Measurements from ENCODE around the gene KIF20A.
"Not testable (repeated sequence)": the region's sequence is repeated elsewhere in the genome, so short reads cannot be mapped to it uniquely, and the experiment has no call there.

KIF20A gene

DNA sequence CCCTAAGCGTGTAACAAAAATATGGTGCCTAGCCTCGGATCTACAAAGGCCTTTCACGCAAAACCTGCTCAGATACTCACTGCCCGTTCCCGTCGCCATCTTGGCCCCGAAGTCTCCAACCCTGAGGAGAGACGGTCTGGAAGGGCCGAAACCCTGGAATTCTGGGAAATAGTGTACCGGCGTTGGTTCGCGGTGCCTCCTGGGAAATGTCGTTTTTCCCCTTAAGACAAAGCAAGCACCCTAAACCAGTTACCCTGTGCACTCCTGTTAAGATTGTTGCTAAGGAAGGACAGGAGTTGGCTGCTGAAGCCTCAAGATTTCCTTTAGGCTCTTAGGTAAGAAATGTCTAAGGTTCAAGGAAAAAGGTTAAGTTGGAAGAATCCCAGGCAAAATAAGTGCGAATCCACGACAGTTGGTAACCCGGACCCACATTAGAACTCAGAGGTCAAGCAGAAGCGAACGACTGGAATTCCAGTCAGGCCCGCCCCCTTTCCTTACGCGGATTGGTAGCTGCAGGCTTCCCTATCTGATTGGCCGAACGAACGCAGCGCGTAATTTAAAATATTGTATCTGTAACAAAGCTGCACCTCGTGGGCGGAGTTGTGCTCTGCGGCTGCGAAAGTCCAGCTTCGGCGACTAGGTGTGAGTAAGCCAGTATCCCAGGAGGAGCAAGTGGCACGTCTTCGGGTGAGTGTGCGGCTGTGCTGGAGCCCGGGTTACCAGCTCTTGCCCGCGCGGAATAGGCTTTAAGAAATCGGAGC, at the start of gene KIF20A, which contains the start of gene BRD8:
Gene KIF20A, plus strand, starts transcription at position 597 of the 761 bp plus-strand sequence. CDS start 569 bp downstream, outside the sequence.
Gene BRD8, minus strand, starts transcription at position 115 of the 761 bp plus-strand sequence. Its CDS starts 16 bp downstream, at position 99.
- peak; percentile 98 for DNase-seq

DNA sequence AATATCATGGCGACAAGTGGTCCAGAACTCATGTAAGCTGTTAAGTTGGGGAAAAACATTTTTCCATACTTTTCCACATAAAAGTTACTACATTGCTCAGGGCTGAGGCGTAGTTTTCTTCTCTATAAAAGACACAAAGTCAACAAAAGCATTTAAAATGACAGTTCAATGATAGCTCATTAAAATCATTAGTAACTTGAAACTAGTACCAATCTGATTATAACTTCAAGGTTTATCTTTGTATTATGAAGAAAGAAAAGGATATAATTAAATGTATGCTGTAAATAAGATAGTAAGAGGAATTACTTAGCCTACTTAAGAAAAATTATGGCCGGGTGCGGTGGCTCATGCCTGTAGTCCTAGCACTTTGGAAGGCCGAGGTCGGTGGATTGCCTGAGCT, 49.6 kb upstream of the KIF20A start:
- DNase-seq = no peak

- DNase-seq = no peak
Measured at GRCh38 chr5:138132543-138132942, 46.4 kb upstream of the KIF20A start.

- peak; percentile 46 for DNase-seq
Measured at GRCh38 chr5:138138949-138139780, 39.7 kb upstream of the KIF20A start, which contains the start of gene NME5. Gene NME5, minus strand, starts transcription at chr5:138139428. Its CDS starts 648 bp downstream, at chr5:138138780.

DNA sequence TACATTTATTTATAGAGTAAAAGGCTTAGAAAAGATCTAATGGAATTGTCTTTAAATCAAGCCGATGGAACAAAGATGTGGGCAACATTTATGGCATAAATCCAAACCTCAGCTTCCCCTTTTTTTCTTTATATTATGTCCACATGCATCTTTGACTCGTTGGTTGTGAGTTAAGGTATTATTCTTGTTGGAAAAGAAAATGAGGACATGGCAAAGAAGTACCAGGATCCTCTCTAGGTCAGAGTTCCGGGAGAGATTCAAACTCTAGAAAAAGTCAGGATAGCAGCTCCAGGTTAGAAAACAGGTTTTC, 39.2 kb upstream of the KIF20A start:
- no peak for DNase-seq

GRCh38 chr5:138140268-138140667, 38.6 kb upstream of the KIF20A start:
- DNase-seq = no peak

DNA sequence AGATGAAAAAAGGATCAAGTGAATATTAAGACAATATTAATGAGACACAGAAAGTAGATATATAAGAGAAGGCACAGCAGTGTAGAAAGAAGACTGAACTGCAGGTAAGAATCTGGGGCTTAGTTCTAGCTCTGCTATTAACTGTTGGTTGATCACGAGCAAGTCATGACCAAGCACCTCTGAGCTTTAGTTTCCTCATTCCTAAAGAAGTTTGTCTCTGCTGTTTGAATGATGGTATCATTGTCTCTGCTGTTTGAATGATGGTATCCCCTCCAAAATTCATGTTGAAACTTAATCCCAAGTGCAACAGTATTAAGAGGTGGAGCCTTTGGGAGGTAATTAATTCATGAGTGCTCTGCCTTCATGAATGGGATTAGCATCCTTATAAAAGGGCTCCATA, 37.2 kb upstream of the KIF20A start:
- no peak for DNase-seq

GRCh38 chr5:138143578-138143977, 35.3 kb upstream of the KIF20A start:
- not testable (repeated sequence) for DNase-seq

DNA sequence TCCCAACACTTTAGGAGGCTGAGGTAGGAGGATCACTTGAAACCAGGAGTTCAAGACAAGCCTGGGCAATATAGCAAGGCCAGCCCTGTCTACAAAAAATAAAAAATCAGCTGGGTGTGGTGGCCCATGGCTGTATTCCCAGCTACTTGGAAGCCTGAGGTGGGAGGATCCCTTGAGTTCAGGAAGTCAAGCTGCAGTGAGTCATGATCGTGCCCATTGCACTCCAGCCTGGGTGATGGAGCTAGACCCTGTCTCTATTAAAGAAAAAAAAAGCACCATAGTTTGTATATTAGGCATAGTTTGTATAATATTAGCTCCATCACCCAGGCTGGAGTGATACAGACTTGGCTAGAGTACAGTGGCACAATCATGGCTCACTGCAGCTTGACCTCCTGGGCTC, 30.1 kb upstream of the KIF20A start:
- peak; percentile 68 for DNase-seq

- peak; percentile 58 for DNase-seq
Measured at GRCh38 chr5:138149530-138149929, 29.4 kb upstream of the KIF20A start.

GRCh38 chr5:138155977-138156376, 22.9 kb upstream of the KIF20A start:
- not testable (repeated sequence) for DNase-seq

DNA sequence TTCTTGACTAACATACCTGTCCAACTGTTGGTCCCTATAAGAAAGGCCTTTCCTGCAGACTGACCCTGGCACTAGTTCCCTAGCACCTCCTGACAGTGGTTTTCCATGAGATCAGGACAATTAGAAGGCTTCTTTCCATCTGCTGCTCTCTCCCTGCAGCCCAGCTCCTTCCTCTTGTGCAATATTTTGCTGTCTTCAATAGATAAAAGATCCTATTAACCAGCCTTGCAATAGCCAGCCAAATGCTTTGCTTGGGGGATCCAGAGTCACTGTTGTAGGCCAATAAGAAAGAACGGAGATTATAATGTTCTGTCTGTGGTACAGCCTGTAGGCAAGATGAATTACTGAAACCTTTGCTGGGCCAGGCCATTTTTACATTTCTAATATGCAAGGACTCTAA, 21.3 kb upstream of the KIF20A start:
- no peak for DNase-seq

DNA sequence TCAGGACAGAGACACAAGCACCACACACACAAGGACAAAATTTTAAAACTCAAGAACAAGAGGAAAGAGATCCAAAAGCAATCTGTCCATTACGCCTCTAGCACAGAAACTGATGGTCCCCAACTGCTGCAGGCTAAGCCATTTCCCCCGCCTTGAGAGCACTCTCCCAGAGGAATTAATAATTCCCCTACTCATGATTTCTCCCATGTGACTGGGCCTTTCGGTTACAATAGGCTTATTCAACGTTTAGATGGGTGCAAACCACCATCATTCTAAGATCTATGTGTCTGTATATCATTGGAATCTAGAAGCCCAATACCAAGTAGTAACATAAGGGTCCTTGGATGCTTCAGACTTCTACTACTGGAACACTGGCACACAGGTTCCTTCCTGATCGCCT, 19.2 kb upstream of the KIF20A start:
- DNase-seq = no peak

DNA sequence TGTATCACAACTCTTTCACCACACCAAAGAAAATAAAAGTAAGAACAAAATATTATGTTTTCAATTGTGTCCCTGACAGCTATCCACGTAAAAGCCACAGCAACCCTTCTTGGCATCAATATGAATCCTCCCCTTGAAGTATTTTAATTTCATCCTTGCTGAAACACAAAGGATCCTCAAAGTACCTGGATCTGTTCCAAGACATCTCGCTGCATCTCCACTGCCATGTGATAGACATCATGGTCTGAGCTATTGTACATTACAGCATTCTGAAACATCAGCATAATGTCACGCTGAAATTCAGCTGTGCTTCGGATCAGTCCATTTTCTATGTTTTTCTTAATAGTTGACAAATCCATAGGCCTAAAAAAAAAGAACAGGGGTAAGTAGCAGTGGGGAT, 18.2 kb upstream of the KIF20A start:
- no peak for DNase-seq

GRCh38 chr5:138163721-138164120, 15.2 kb upstream of the KIF20A start:
- no peak for DNase-seq

GRCh38 chr5:138169124-138169523, 9.8 kb upstream of the KIF20A start:
- DNase-seq = no peak

DNA sequence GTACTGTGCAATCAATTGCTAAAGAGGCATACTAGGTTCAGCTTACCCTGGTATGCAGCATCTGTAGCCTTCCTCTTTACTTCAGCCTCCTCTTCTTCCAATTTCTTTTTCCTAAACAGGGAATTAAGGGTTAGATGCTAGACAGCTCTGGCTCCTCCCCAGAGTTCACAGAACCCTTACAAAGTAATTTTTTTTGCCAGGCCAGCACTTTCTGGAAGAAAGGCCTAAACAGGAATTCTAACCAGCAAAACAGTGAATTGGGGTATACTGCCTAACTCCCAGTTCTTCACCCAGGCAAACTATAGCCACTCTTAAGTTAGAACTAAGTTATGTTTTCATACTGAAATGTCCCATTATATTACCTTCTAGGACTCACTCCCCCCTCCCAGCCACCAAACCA, 8.6 kb upstream of the KIF20A start:
- no peak for DNase-seq

DNA sequence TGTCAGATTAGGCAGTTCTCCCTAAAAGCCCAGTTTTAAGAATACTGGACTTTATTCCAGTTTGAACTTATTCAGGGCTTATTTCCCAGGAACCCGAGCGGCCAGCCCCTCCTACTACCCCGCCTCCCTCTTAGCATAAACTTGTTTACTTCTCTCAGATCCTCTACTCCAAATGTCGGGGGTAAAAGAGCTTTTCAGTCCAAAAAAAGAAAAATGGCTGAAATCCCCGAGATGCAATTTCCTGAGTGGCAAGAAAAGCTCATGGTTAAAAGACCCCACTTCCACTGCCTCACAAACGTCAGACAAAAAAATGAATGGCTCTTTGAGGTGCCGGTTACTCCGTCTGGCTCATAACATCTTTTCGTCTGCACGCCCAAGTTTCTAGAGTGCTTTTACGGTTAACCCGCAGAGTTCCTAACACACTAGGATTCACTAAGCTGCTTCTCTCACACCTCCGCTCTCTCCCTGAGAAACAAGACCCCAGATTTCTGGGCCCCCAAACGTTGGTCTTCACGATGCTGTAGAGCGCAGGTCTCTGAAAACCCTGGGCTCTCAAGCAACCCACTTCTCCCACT, 884 bp upstream of the KIF20A start:
- DNase-seq = peak; percentile 26

DNA sequence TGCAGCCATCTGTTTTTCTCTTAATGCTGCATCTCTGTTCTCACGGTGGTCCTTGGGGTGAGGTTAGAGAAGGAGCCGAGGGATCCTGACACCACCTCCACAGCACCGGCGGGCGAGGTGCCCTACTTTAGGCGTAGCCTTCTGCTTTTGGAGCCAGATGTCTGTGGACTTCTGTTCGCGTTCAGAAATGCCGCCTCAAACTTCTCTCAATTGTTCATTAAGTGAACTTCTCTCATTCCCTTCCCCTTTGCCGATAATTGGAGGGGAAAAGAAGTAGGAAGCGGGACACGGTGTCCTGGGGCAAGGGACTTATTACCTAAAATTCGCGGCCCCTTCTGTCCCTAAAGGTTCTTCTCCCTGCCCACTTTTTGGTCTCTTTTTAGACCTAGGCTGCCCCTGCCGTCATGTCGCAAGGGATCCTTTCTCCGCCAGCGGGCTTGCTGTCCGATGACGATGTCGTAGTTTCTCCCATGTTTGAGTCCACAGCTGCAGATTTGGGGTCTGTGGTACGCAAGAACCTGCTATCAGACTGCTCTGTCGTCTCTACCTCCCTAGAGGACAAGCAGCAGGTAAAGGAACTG, 455 bp downstream of the KIF20A start:
- no peak for DNase-seq

DNA sequence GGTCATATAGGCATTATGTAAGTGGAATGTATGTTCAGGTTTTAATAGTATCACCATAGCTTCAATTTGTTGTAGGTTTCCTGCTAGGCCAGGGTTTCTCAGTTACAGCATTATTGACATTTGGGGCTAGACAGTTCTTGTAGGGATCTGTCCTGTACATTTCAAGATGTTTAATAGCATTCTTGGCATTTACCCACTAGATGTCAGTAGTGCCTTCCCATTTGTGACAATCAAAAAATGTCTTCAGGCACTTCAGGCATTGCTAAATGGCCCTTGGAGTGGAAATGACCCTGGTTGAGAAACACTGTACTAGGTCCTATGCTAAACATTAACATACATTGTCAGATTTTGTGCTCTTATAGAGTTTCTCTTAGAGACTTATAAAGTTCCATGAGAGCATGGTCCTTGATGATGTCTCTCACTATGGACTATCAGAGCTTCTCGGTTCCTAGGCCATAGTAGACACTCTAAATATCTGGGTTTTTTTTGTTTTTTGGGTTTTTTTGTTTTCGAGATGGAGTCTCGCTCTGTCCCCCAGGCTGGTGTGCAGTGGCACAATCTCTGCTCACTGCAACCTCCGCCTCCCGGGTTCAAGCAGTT, 1.4 kb downstream of the KIF20A start:
- DNase-seq = peak; percentile 72

- no peak for DNase-seq
Measured at GRCh38 chr5:138180841-138181240, 1.9 kb downstream of the KIF20A start.

DNA sequence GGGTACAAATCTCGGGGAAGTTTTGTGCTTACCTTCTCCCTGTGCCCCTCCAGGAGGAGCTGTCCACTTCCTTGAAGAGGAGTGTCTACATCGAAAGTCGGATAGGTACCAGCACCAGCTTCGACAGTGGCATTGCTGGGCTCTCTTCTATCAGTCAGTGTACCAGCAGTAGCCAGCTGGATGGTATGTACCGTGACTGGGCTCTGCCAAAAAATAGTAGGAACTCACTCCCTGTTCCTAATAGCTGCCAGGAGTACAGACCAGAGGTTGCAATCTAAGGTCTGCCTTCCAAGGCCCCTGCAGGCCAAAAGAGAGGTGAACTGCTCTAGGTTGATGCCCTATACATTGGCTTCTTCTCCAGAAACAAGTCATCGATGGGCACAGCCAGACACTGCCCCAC, 3.9 kb downstream of the KIF20A start:
- DNase-seq = no peak

- DNase-seq = no peak
Measured at GRCh38 chr5:138186002-138186447, 7.1 kb downstream of the KIF20A start.

Data from fibroblast of skin of right biceps (primary cell).